Fibroblast of skin of left biceps (primary cell): ENCODE measurements around the gene KLHDC3.

Experiments
- DNase-seq, 2 experiments: peaks; one replicate each; pipeline ENCODE4 v3.0.0-alpha.2; 2013; ENCODE audit warnings: low read depth in 2 of 2

KLHDC3 gene, protein sequence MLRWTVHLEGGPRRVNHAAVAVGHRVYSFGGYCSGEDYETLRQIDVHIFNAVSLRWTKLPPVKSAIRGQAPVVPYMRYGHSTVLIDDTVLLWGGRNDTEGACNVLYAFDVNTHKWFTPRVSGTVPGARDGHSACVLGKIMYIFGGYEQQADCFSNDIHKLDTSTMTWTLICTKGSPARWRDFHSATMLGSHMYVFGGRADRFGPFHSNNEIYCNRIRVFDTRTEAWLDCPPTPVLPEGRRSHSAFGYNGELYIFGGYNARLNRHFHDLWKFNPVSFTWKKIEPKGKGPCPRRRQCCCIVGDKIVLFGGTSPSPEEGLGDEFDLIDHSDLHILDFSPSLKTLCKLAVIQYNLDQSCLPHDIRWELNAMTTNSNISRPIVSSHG

DNA sequence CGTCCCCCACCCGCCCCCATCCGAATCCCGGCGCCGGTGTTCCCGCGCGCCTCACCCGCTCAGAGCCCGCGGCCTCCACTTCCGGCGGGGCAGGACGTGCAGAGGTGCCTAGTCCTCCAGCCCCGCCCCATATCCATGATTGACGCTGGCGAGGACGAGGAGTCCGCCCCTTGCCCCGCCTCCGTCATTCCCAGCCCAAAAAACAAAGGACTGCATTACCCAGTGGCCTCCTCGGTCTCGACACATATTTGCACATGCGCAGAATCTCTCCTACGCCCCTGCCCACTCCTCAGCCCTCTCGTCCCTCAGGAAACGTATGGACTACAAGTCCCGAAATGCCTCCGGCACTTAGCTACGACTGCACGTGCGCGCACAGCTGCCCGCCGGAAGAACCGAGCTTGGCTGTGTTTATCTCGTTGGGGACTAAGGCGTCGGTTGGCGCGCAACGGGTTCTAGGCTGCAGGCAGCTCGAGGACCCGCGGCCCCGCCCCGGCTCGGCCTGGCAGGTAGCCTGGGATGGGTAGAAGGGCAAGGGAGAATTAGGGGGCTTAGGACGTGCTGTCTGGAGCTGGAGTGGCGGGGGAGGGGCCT is at the start of gene KLHDC3, which contains the start of gene MEA1:
KLHDC3 (plus strand) TSS at position 407 of the 591 bp plus-strand sequence. CDS start 2,944 bp downstream, outside the sequence.
MEA1 (minus strand) TSS at position 104 of the 591 bp plus-strand sequence. CDS start 133 bp downstream, outside the sequence.
- DNase-seq, result peak; percentile 99

DNA sequence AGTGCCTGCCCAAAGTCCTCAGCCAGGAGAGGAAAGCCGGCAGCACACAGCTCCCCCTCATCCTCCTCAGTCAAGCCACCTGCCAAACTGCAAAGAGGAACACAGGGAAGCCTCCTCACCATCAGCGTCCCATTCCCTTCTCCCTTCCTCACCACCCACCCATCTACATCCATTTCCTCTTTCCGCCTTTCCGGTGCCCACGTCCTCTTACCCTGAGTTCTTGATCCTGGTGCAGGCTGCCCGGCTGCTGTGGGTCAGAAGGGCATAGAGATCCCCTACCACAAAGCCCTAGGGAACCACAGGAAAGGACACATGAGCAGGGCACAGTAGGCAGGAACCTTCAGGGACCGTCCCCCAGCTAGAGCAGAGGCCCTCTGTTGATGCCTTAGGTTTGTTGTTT is 47.5 kb upstream of the KLHDC3 start:
- DNase-seq, result no peak

DNA sequence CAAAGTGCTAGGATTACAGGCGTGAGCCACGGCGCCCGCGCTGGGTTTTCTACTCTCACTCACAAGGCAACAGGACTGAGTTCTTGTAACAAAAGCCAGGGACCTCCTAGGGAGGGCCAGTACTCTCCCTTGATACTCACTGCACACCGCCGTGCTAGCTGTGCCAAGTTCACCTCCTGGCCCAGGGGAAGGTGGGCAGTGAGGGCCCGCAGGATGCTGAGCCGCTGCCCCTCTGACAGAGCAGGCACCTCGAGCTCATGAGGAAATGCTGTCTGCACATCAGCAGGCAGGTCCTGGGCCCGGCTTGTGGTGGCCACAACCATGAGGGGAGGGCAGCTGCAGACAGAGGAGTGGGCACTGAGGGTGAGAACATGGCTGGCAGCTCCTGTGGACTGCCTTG is 46.8 kb upstream of the KLHDC3 start:
- DNase-seq, result no peak

DNA sequence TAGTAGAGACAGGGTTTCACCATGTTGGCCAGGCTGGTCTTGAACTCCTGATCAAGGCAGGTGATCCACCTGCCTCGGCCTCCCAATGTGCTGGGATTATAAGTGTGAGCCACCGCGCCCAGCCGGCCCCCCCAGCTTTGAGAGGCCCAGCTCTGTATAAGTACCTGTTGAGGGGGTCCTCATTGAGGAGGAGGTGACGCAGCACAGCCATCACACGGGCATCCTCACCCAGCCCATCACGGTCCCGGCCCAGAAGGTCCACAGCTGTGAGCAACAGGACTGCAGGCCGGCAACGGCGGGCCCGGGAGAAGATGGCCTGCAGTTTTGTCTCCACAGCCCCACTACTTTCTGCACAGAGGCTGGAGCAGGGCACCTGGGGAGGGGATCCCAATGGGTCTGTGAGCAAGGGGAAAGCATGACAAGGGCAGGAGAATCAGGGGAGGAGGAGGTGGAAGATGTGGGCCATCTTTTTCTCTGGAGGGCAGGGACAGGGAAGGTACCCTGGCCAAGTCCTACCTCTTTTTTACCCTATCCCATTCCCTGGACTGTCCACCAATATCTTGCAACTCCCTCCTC is 45.8 kb upstream of the KLHDC3 start:
- DNase-seq, result no peak

DNA sequence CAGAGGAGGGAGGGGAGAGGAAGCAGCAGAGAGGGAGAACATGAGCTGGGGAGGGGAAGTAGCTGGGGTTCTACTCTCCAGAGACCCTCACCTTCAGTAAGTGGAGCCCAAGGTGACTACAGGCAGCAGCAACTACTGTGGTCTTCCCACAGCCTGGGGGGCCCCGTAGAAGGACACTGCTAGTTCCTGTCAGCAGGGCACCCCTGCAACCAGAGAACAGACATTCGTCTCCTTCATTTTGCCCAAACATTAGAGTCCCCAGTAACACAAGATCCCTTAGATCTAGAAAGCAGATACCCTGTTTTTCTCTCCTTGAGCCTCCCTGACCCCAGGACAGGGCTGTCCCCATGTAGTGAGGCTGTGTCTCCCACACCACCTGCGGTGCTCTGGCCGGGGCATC is 45.3 kb upstream of the KLHDC3 start:
- no peak for DNase-seq

DNA sequence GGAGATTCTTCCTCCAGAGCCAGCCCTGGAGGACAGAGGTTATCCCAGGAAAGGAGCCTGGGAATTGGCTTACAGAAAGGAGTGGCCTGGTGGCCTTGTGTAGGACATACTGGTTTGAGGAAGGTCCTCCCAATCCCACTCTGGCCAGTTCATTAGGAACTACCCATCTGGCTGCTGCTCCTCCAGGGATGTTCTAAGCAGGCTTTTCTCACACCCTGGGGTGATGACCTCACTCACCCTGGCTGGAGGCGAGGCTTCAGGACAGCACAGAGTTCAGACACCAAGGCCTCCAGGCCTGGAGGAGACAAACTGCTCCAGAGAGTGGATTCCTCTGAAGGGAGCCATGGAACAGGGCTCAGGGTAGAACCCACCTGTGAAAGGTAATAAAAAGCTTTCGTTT is 44.6 kb upstream of the KLHDC3 start:
- no peak for DNase-seq

DNA sequence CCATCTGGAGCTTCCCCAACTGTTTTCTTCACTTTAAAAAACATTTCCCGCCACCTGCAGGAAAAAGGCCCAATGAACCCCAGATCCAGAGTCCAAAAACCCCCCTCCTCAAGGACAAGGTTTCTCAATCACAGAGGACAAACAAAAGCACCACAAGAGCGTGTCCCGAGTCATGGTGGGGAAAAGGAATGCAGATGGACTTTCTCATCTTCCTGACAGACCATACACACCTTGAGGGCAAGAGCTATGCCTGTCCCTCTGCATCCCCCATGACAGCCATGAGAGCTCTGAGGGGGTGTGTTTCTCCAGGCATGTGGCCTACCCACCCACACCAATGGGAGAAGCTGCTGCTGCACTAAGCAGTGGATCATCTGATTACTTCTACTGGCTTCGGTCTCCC is 44.1 kb upstream of the KLHDC3 start:
- DNase-seq, result no peak

DNA sequence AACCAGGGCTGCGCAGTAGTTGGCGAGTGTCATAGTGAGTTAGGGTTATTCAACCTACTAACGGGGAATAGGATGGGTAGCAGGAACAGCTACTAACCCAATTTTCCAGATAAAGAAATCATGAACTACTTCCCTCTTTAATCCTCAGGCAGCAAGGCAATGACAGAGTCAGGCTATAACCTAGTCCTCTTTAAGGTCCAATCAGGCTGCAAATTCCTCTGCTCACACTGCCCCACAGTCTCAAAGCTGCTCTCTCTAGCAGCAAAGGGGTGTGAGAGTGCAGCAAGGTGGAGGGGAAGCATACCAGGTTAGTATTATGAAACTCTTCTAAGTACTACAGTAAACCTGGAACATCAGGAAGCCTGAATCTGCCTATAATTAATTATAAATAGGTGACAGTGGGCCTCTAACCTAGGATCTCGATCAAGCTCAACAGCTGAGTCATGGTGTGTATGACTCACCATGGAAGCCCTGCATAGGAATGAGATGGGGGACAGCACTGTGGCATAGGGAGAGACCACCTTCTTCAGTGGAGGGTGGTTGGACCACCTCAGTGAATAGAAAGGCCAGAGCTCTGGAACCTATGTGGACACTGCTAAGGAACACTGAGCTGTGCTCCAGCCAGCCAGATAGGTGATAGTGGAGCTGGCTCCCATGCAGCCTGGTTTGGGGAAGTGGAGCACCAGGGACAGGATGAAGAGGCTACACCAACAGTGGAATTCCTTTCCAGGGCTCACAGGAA is 43.0 kb upstream of the KLHDC3 start:
- DNase-seq, result no peak

DNA sequence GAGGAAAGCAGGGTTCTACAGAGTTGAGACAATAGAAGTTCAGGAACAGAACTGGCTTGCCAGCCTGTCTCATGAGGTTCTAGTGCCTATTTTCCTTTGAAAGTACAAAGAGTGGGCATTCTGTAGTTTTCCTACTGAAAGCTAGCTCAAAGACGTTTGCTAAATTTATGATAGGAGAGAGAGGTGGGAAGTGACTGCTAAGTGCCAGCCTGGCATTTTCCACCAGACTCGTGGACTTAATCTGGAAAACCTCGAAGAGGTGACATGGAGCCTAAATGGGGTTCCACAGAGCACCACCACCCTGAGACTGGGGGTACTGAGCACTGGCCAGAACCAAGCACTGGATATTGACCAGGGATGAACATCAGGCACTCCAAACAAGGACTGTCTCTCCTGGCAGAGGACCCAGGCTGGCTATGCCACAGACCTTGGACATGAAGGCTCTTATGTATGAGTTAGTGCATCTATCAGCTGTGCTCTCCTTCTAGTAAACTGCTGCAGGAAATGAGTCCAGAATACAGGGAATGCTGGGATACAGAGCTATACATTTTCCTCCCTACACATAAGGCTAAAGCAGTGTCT is 42.2 kb upstream of the KLHDC3 start:
- no peak for DNase-seq

DNA sequence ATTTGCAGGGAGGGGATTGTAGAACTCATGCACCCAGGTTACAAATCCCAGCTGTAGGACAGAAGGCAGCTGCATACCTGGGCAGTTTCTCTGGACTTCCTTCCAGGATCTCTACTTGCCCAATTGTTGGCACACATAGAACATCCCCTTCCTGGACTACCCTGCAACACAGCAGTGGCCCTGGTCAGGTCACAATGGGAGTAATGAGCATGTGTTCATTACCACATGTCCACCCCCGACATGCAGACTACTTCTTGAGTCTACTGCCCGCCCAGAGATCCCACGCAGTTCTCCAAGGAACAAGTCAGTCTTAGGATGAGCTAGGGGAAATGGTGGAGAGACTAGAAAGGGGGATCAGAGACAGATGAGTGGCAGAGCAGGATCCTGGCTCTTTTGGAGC is 40.1 kb upstream of the KLHDC3 start:
- DNase-seq, result no peak

DNA sequence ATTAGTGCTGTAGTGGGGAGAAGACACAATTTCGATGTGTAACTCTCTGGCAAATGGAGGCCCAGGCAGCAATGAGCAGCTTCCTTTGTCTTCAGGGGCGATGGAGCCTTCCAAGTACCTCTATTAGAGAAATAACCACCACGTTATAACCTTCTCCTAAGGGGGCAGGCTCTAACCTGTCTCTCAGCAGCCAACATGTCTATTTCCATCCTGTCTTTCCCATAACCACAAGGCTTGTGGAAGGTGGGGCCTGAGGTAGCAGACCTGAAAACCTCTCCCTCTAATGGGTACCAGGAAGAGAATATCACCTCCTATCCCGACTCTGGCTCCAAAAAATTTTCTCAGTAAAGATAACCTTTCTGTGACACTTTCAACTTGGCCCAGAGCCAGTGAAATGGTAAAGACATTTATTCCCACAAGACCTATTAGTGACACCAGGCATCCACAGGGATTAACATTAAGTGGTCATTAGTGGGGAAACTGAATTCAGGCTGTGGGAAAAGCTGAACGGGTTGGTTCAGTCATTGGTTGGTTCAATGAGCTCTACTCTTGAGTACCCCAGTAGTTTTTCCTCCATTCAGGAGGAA is 39.0 kb upstream of the KLHDC3 start:
- DNase-seq, result no peak

DNA sequence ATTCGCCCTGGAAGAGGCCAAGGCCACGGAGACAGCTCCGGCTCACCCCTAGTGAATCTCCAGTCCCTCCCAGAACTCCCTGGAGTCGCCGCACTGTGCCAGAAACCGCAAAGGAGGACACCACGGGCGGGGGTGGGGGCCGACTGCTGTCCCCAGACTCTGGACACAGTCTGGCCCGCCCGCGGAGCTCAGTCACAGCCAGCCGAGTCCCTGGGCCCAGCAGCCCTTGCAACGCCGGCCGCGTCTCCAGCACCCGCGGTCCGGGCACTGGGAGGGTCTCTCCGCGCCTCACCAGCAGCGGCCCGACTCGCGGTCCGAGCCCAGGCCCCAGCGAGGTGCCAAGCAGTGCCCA is 35.6 kb upstream of the KLHDC3 start:
- DNase-seq, result no peak

DNA sequence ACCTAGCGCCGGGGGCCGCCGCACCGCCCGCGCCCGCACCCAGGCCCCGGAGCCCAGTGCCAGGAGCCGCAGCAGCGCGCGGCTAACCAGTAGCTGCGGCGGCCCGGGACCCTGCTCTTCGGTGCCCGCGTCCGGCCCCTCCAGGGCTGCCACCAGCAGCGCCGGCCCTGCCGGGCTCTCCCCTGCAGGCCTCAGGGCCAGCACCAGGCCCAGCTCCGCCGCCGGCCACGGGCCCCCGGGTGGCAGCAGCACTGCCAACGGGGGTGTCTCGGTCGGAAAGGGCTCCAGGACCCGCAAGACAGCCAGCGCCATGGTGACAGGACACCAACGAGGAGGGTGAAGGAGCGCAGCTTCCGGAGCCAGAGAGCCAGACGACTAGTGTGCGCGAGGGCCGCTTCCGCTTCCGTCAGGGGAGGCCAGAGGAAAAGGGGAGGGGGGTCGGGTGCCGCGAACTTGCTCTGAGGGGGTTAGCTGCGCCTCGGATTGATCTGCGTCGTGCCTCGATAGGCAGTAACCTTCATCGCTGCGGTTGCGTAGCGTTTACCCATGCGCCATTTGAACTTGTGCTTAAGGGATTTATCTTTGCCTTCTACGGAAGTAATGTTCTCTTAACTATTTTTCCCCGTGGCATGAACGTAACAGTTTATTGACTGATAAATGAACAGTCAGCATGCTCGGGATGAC is 35.1 kb upstream of the KLHDC3 start, which contains the start of gene PEX6:
PEX6 (minus strand) TSS at position 343 of the 684 bp plus-strand sequence; CDS start at position 312, 31 bp downstream.
- DNase-seq, result peak; percentile 47 to 54

DNA sequence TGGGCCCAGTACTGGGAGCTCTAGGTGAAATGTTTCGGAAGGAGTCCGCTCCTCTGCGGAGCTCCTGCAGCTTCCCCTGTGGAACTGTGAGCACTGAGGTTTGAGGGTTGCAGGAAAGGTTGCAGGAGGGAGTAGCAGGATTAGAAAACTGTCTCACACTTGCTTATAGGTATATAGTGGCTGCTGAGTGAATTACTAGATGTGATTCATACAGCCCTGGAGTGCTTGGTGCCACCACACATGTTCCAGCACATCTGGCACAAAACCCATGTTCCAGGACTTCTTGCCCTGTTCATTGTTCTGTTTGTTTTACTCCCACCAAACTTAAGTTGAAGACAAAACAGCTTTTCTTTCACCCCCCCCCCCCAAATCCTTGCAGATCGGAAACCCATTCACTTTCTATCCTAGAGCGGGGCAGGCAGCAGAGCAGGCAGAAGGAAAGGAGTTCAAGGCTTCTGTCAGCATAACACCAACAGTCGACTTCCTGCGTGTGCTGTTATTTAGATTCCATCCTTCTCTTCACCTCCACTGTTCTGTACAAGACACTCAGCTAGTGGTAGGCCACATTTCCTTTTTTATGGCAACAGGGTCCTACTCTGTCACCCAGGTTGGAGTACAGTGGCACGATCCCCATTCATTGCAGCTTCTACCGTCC is 34.4 kb upstream of the KLHDC3 start:
- no peak for DNase-seq

DNA sequence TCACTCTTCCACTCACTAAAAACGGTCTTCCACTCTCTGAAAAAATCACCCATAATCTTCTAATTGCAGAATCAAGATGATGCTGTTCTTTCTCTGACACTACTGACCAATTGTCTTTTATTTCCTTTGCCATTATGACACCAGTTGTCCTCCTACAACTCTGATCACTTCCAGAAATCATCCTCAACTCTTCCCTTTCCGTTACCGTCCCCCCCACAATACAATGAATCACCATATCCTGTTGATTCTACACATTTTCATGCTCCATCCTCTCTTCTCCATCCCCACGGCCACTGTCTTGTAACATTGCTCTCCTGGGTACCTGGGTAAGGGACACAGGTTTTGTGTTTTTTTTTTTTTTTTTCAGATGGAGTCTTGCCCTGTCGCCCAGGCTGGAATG is 32.2 kb upstream of the KLHDC3 start:
- no peak for DNase-seq

DNA sequence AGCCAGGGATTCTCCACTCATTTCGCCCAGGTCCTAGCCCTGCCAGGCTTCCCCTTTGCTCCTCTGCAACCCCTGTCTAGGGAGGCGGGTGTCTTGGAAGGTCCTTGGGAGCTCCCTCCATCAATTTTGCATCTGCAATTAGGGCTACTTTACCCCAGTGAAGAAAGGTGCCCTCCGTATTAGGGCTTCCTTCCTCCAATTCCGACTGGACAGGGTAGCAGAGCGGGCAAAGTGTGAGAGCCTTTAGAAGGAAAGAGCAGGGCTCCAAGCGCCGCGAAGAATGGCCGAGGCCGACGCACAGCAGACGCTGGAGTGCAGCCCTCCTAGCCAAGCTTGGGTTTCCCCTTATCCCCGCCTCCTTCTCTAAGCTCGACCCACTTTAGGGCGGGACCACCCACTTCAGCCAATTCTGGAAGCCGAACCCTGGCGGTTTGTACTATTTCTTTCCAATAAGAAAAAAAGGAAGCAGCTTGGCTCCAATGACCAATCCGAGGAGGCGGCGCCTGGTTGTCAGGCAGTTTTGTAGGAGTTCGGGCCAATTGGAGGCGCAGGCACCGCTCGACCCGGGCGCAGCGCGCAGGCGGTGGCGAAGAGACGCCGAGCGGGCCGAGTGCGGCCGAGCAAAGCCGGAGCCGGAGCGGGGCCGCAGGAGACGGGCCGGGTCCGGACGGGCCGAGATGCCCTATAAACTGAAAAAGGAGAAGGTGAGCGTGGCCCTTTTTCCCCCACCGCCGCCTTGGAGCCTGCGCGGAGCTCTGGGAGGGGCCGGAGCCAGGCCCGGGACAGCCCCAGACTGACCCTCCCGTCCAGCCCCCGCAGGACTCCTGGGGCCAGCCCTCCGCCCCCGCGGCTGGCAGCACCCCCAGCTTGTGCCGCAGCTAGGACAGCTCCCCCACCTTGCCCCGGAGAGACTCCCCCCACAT is 29.8 kb upstream of the KLHDC3 start, which contains the start of gene PPP2R5D:
PPP2R5D (plus strand) TSS at position 570 of the 923 bp plus-strand sequence; CDS start at position 678, 108 bp downstream.
- DNase-seq, result peak; percentile 96 to 97

DNA sequence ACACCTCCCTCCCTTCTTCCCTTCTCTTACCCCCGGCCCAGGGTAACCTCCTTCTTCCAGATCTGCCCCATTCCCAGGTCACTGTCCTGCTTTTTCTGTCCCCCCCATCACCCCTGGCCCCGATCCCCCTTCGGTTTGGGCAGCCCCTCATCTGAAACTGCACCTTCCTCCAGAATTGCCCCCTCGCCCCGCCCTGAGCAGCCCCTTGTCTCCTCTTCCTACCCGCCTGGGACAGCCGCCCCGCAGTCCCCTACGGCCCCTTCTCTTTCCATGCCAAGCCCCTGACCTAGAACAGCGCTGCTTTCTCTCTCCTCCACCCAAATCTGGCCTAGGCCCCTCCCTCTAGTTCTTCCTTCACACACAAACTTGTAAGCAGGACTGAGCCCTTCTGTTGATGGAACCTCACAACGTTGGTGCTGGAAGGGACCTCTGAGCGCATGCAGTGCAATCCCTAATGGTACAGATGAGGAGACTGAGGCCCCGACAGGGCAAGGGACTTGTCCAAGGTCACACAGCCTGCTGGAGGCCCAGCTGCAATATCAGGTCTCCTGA is 29.0 kb upstream of the KLHDC3 start:
- DNase-seq, result no peak

DNA sequence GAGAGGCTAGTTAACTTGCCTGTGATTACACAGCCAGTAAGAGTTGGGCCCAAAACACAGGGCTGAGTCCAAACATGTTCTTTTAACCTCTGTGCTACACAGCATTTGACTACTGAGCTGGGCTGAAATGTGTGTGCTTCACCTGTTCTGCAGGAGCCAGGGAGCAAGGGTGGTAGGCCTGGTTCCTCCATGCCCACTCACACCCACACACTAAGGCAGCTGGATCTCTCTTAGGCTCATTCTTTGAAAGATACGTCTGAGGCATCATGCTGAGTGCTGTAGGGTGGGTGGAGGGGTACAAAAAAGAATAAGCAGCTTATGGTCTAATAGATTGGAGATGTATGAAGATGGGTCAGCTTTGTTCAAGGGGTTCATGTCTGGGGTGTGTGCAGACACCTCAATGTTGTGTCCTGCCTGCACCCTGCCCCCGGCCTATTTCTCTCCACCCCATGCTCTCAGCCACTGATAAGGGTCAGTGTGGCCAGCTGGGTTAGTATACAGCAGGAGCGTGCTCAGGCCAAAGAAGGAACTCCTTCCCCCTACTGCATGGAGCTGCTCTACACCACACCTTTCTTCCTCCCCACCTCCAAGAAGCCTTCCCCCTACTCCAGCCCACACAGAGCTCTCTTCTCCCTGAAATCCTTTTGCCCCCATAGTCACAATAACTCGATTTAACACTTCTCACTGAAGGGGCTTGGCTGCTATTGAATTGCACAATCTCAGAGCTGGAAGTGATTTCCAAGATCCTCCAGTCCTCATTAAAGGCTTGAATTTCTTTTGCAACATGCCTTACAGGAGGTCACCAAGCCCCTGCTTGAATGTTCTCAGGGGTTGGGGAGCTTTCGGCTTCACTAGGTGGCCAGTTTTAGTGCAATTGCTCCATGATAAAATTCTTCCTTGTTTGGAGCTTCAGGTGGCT is 26.3 kb upstream of the KLHDC3 start:
- no peak for DNase-seq
